Smooth muscle cell (in vitro differentiated cells): Measurements from ENCODE around the gene SPATA31D4. TPM values are rescaled to one million over a fixed set of nuclear protein-coding genes. Genes with fewer than 3 reads are reported as not detected.
"Not testable (repeated sequence)": the region's sequence is repeated elsewhere in the genome, so short reads cannot be mapped to it uniquely, and the experiment has no call there.

Experiments used
- DNase-seq: peaks from one replicate; lab custom pipeline; 2025; ENCODE audit not compliant: unreplicated experiment; lab: John Stamatoyannopoulos, UW
- H2AFZ ChIP-seq: fragments of 200-600 bp; sonication (generic); 2 replicates; pipeline ENCODE4 v1.6.0; 2016; ENCODE audit warnings: antibody characterized with exemption, low read depth, mild to moderate bottlenecking
- H3F3A ChIP-seq: fragments of 200-600 bp; sonication (generic); 2 replicates; pipeline ENCODE4 v1.6.0; 2017; ENCODE audit warnings: antibody characterized with exemption, low read depth
- H3K27ac ChIP-seq: fragments of 200-600 bp; sonication (generic); 2 replicates; pipeline ENCODE4 v1.5.1; 2016; ENCODE audit warnings: low read depth, mild to moderate bottlenecking
- H3K27me3 ChIP-seq: fragments of 200-600 bp; sonication (generic); 2 replicates; pipeline ENCODE4 v1.6.1; 2016; ENCODE audit warnings: low read depth, mild to moderate bottlenecking
- H3K36me3 ChIP-seq: fragments of 200-600 bp; sonication (generic); 2 replicates; pipeline ENCODE4 v1.5.1; 2016; ENCODE audit warnings: low read depth
- H3K4me1 ChIP-seq: fragments of 200-600 bp; sonication (generic); 2 replicates; pipeline ENCODE4 v1.5.1; 2016; ENCODE audit warnings: low read depth
- H3K4me2 ChIP-seq: fragments of 200-600 bp; sonication (generic); 2 replicates; pipeline ENCODE4 v1.6.0; 2016; ENCODE audit warnings: mild to moderate bottlenecking
- H3K4me3 ChIP-seq: fragments of 200-600 bp; sonication (generic); 2 replicates; pipeline ENCODE4 v1.5.1; 2016; ENCODE audit warnings: mild to moderate bottlenecking
- H3K79me2 ChIP-seq: fragments of 200-600 bp; sonication (generic); 2 replicates; pipeline ENCODE4 v1.6.0; 2016; ENCODE audit warnings: low read depth, mild to moderate bottlenecking
- H3K9ac ChIP-seq: fragments of 200-600 bp; sonication (generic); 2 replicates; pipeline ENCODE4 v1.6.0; 2016; ENCODE audit warnings: low read depth
- H3K9me3 ChIP-seq: fragments of 200-600 bp; sonication (generic); replicated peaks from 2 replicates; pipeline ENCODE4 v1.5.1; 2016; ENCODE audit warnings: low read depth
- H4K20me1 ChIP-seq: fragments of 200-600 bp; sonication (generic); 2 replicates; pipeline ENCODE4 v1.6.0; 2016; ENCODE audit warnings: low read depth
- CTCF ChIP-seq: fragments of 200-600 bp; sonication (generic); IDR thresholded peaks from 2 replicates; pipeline ENCODE4 v1.5.1; 2017; ENCODE audit warnings: borderline replicate concordance, mild to moderate bottlenecking, antibody characterized with exemption; ENCODE audit not compliant: insufficient read depth, poor library complexity, severe bottlenecking
- WGBS: methylation state at CpG from one replicate; pipeline ENCODE4 v1.1.7; 2016; ENCODE audit warnings: low lambda C conversion rate; 5-methylcytosine and 5-hydroxymethylcytosine counted together
- polyA plus RNA-seq: library from polyadenylated mRNA; unstranded; fragments of >200 nt; fragmentation: Nextera tagmentation; extraction: Ambion mirVana; gene quantifications from 2 replicates; pipeline ENCODE4 v1.2.1, GENCODE V29; 2016
- total RNA-seq: library from RNA; depleted of rRNA; stranded (reverse); fragments of >200 nt; gene quantifications from 2 replicates; pipeline ENCODE4 v1.2.3, GENCODE V29; 2014

The SPATA31D4 gene
- total and polyA plus RNA-seq, 2 experiments from 2014 or later = not detected

GRCh38 chr9:81902626-81903025, 25.6 kb upstream of the SPATA31D4 start:
- H3K79me2 ChIP-seq = no peaks in the 10 kb centered on the region
- WGBS = 16% methylated on average over 3 of the region's 3 CpGs
- H3K4me1 ChIP-seq = no peaks in the 10 kb centered on the region
- no peaks in the 10 kb centered on the region for H3K9me3 ChIP-seq
- H3K36me3 ChIP-seq = no peaks in the 10 kb centered on the region
- H4K20me1 ChIP-seq = no peaks in the 10 kb centered on the region
- peak overlapping the region; percentile 39 for H3K4me2 ChIP-seq
- H3K27me3 ChIP-seq = no peaks in the 10 kb centered on the region
- no peaks in the 10 kb centered on the region for H3F3A ChIP-seq
- H3K9ac ChIP-seq = no peak overlapping the region
- DNase-seq = no peak
- no peak overlapping the region for H3K4me3 ChIP-seq
- H3K27ac ChIP-seq = peak overlapping the region; percentile 11
- no peak overlapping the region for H2AFZ ChIP-seq
- no peak for TF ChIP-seq CTCF

GRCh38 chr9:81906671-81907070, 21.6 kb upstream of the SPATA31D4 start:
- DNase-seq = no peak
- Histone ChIP-seq H3K79me2 (no peaks in the 10 kb centered on the region), H3K9me3 (no peaks in the 10 kb centered on the region)

GRCh38 chr9:81912135-81912534, 16.1 kb upstream of the SPATA31D4 start:
- no peaks in the 10 kb centered on the region for H3K79me2 ChIP-seq
- no peaks in the 10 kb centered on the region for H3F3A ChIP-seq
- no peaks in the 10 kb centered on the region for H3K27me3 ChIP-seq
- no peak overlapping the region for H3K4me3 ChIP-seq
- TF ChIP-seq CTCF = no peak
- no peaks in the 10 kb centered on the region for H3K4me1 ChIP-seq
- no peak overlapping the region for H3K9ac ChIP-seq
- no peaks in the 10 kb centered on the region for H3K36me3 ChIP-seq
- H3K9me3 ChIP-seq = no peaks in the 10 kb centered on the region
- H2AFZ ChIP-seq = no peak overlapping the region
- no peak overlapping the region for H3K4me2 ChIP-seq
- DNase-seq = no peak
- 95% methylated on average over 6 of the region's 6 CpGs for WGBS
- H3K27ac ChIP-seq = no peak overlapping the region
- no peaks in the 10 kb centered on the region for H4K20me1 ChIP-seq

More at GRCh38 chr9:81906671-81907070, 21.6 kb upstream of the SPATA31D4 start:
- Histone ChIP-seq H3K4me3 (no peak overlapping the region), H3K9ac (no peak overlapping the region), H3F3A (no peaks in the 10 kb centered on the region), H3K27me3 (no peaks in the 10 kb centered on the region), H3K4me2 (no peak overlapping the region), H3K36me3 (no peaks in the 10 kb centered on the region), H2AFZ (no peak overlapping the region), H3K27ac (no peak overlapping the region), H3K4me1 (no peaks in the 10 kb centered on the region), H4K20me1 (no peaks in the 10 kb centered on the region)
- 88% methylated on average over 3 of the region's 3 CpGs for WGBS
- TF ChIP-seq CTCF = no peak

- Histone ChIP-seq H3K36me3 (no peaks in the 10 kb centered on the region), H3K27ac (no peak overlapping the region), H3K4me1 (no peaks in the 10 kb centered on the region), H3K4me3 (no peak overlapping the region), H3K27me3 (no peaks in the 10 kb centered on the region), H4K20me1 (no peaks in the 10 kb centered on the region), H2AFZ (no peak overlapping the region), H3K9ac (no peak overlapping the region), H3K79me2 (no peaks in the 10 kb centered on the region), H3F3A (no peaks in the 10 kb centered on the region), H3K9me3 (no peaks in the 10 kb centered on the region), H3K4me2 (no peak overlapping the region)
- TF ChIP-seq CTCF = no peak
- WGBS = 92% methylated on average over 5 of the region's 5 CpGs
- DNase-seq = no peak
Observed at GRCh38 chr9:81915801-81916505, 12.3 kb upstream of the SPATA31D4 start.

GRCh38 chr9:81918507-81918906, 9.7 kb upstream of the SPATA31D4 start:
- H3K27me3 ChIP-seq, H3K4me3 ChIP-seq, DNase-seq, H3K9ac ChIP-seq, H2AFZ ChIP-seq, H3K9me3 ChIP-seq, H4K20me1 ChIP-seq, H3K4me1 ChIP-seq, H3K27ac ChIP-seq, H3K79me2 ChIP-seq, H3F3A ChIP-seq, H3K4me2 ChIP-seq, H3K36me3 ChIP-seq: not testable (repeated sequence)
- WGBS = 86% methylated on average over 1 of the region's 3 CpGs
